Medulla oblongata (tissue), 1 donor: Measurements from ENCODE around the gene CCDC9B.

Experiments used
- DNase-seq: peaks from one replicate; pipeline ENCODE4 v3.0.0-alpha.2; 2015; ENCODE audit errors: extremely low spot score

The CCDC9B gene

GRCh38 chr15:40329804-40330203 lies 10.9 kb downstream of the CCDC9B start:
- no peak for DNase-seq

GRCh38 chr15:40328751-40329150 lies 12.0 kb downstream of the CCDC9B start:
- DNase-seq: no peak

GRCh38 chr15:40328176-40328575 lies 12.6 kb downstream of the CCDC9B start:
- no peak for DNase-seq

DNA sequence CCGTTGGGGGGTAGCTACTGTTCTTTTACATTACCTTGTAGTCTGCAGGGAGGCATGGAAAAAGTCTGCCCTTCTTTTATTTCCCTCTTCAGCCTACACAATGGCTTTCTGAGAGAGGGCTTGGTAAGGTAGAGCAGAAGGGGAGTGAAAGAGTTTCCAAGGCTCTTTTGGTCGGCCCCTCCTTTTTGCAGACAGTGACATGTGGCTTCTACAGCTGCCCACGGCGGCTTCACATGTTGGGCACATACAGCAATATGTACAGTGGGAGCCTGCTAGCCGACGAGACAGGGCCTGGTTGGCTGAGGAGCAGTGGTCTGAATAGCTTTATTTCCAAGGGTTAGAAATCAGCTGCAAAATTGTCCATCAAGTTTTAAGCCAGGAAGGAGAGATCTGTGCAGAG lies 13.3 kb downstream of the CCDC9B start:
- no peak for DNase-seq

GRCh38 chr15:40325700-40326099 lies 15.0 kb downstream of the CCDC9B start:
- DNase-seq: no peak

DNA sequence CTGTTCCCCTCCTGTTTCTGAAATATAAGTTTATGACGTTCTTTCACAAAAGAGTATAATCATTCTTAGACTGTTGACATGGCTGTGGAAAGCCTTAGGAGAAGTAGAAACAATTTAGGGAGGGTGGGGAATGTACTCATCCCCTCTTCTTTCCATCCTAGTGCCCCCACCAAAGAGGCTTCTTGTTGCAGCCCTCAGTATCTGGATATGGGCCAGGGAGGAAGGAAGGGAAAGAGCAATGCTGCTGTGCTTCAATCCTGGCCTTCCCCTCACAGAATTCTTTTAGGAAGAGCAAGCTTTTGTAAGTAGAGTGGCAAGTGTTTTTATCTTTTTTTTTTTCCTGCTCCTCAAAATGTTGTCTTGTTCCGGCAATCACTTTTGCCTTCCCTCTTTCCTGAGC lies 15.6 kb downstream of the CCDC9B start:
- peak; percentile 61 for DNase-seq

- no peak for DNase-seq
Measured at GRCh38 chr15:40323953-40324937, 16.5 kb downstream of the CCDC9B start.

GRCh38 chr15:40323239-40323952 lies 17.3 kb downstream of the CCDC9B start, which contains the start of gene INAFM2:
Gene INAFM2 (plus strand): TSS chr15:40323692. CDS start chr15:40324056, 364 bp downstream.
- peak; percentile 91 for DNase-seq

DNA sequence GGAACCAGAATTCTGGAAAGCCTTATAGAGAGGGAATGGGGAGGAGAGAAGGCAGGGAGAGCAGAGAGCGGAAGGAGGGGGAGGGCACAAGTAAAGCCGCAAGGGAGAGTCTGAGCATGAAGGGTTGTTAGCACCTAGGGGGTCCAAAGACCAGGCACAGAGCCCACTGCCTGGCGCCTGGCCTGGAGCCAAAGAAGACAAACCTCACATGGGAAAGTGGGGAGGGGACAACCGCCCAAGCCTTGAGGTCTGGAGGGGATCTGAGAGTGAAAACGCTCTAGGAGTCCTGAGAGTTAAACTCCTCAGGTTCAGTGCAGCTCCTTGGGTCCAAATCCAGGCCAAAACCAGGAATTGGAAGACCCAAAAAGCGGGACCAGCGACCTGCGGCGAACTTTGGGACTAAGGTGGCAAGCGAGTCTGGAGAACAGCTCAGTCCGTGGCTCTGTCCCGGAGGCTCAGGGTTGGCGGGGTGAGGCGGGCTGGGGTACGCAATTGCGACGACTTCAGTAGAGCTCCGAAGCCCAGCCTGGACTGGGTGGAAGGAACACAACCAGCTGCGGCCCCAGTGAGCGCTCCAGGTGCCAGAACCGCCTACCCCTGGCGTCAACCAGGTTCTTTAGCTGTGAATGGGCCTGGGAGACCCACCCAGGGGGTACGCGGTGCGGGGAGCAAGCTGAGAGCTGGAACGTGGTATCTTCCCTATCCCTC lies 18.1 kb downstream of the CCDC9B start:
- DNase-seq: no peak

- DNase-seq: peak; percentile 86
Measured at GRCh38 chr15:40320931-40321371, 19.8 kb downstream of the CCDC9B start.

DNA sequence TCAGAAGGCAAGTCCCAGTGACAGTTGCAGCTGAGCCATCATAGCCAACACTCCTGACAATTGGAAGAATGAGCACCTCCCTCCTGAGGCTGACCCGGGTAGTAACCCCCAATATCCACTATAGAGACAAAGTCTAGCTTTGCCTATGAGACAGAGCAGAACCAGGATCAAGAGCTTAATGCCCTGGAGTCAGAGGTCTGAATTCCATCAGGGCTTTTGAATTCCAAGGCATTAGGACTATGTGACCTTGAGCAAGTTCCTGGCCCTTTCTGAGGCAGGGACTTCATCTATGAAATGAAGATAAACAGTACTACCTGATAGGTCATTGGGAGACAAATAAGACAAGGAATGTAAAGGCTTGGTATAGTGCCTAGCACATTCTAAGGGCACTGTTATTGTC lies 20.3 kb downstream of the CCDC9B start:
- DNase-seq: no peak

- DNase-seq: no peak
Measured at GRCh38 chr15:40317580-40317979, 23.2 kb downstream of the CCDC9B start.

DNA sequence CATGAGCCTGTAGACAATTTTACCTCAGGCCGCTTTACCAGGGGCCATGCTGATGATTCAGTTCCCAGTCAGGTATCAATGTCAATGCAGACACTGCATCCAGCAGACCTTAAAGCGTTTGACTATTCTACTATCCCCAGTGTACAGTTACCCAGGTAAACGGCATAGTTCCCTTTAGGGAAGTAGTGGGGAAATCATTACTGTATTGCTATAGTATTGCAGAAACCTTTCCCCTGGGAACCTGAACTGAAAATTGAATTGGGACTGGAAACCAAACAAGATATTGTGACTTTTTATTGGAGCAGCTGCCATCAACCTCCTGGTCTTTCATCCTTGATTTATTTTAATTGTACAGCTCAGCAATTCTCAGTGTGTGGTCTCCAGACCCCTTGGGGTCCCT lies 23.8 kb downstream of the CCDC9B start:
- no peak for DNase-seq

DNA sequence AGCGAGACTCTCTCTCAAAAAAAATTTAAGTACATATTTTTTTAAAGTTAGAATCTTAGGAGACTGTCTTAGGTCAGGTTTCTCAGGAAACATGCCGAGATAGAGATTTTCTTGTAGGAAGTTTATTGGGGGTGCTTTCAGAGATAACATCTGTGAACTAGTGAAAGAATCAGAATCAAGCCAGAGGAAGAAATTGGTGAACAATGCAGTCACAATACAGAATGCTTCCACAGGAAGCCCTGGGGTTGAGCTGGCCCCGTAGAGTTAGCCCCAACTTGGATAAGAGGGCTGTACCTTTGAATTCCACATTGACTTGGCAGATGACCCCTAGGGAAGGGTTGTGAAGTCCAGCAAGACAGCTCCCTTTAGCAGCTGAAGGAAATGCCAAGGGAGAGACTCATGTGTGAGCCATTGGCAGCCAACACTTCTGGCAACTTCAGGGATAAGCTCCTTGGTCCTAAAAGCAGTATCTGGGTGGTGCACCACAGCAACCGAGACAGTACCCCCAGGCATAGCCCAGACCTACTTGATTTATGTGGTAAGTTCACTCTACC lies 25.9 kb downstream of the CCDC9B start:
- DNase-seq: no peak

DNA sequence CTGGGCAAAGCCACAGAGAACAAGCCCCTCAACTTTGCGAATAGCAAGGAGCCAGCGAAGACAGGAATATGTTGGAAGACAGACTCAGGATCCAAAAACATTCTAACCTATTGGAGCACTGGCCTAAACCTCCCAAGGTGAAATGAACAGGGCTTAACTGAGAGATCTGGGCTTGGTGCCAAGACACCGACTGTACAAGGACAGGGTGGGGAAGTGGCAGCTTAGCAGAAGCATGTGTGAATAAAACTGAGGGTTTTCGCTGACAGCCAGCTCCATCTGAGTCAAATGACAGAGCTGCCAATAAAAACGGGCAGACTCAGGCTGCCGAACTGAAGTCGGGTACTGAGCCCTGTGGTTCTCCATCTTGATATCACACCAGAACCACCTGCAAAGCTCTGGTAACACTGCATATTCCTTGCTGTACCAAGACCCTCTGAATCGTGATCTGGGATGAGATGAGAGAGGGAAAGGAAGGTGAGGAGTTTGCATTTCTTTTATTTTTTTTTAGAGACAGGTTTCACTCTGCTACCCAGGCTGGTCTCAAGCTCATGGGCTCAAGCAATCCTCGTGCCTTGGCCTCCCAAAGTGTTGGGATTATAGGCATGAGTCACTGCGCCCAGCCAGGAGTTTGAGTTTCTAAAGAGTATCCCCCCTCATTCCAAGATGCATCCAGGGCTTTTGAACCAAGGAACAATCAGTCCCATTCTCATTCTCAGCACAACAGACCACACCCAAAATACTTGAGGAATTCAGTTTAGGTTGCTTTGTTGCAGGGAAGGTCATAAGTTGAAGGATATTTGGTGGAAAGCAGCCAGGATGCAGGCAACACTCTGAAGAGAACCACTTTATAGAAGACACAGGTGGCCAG lies 27.0 kb downstream of the CCDC9B start:
- peak; percentile 71 for DNase-seq

DNA sequence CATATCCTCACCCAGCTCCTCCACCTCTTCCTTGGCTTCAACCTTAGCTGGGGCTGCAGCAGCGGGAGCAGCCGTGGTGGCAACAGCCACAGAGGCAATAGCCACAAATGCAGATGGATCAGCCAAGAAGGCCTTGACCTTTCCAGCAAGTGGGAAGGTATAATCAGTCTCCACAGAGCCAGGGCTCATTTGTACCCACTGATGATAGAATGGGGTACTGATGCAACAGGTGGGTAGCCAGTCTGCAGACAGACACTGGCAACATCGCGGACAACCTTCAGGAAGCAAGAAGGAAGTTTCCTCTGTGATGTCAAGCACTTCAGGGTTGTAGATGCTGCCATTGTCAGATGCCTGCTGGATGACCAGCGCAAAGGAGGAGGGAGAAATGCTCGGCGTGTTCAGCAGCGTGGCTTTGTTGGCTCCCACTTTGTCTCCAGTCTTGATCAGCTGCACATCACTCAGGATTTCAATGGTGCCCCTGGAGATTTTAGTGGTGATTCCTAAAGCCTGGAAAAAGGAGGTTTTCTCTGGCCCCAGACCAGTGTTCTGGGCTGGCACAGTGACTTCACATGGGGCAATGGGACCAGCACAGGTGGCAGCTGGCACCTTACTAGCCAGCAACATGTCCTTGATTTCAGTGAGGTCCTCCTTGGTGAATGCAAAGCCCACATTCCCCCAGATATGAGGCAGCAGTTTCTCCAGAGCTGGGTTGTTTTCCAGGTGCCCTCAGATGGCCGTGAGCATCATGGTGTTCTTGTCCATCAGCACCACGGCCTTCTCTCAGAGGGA lies 28.2 kb downstream of the CCDC9B start:
- DNase-seq: no peak

GRCh38 chr15:40310993-40311392 lies 29.7 kb downstream of the CCDC9B start:
- DNase-seq: no peak

DNA sequence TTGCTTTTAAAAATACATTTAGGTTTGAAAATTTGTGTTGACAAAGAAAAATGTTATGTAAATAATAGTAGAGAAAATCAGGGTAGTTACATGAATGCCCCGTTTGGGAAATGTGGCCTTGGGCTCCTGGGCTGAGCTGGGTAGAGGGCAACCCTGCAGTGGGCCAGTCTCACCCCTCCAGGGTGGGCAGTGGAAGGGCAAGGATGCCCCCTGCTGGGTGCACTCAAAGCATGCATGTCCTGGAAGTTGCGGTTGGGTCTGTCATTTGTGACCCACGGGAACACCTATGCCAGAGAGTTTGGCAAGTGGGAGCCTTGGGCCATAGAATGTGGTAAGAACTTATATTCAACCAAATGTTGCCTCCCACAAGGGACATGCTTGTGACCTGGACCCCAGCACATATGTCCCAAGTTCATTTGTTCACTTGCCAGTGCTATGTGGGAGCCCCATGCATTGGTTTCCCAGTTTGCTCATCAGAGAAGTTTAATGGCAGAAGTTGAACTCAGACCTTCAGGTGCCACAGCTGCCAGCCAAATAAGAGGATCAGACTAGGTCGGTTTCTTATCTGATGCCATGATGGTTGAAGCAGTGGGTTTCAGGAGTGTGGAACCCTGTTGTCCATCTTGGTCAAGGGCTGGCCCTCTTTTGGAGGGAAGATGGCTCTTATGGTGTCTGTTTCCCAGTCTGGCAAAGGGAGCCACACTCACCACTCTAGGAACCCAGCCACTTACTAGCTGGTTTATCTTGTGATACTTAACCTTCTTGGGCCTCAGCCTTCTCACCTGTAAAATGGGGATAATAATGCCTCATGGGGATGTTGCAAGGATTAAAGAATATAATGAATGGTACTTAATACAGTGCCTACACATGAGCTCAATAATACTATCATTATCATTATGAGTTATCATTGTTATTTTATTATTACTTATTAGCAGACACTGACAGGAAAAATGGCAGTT lies 30.5 kb downstream of the CCDC9B start:
- DNase-seq: peak; percentile 59
